Measurements from ENCODE around the gene KCNAB1. TPM values are rescaled to one million over a fixed set of nuclear protein-coding genes. Genes with fewer than 3 reads are reported as not detected.

The KCNAB1 gene
- total RNA-seq, 3 donors from 2014 or later (not counting 1 experiment from before 2014, with no cell fraction given) = not detected

DNA sequence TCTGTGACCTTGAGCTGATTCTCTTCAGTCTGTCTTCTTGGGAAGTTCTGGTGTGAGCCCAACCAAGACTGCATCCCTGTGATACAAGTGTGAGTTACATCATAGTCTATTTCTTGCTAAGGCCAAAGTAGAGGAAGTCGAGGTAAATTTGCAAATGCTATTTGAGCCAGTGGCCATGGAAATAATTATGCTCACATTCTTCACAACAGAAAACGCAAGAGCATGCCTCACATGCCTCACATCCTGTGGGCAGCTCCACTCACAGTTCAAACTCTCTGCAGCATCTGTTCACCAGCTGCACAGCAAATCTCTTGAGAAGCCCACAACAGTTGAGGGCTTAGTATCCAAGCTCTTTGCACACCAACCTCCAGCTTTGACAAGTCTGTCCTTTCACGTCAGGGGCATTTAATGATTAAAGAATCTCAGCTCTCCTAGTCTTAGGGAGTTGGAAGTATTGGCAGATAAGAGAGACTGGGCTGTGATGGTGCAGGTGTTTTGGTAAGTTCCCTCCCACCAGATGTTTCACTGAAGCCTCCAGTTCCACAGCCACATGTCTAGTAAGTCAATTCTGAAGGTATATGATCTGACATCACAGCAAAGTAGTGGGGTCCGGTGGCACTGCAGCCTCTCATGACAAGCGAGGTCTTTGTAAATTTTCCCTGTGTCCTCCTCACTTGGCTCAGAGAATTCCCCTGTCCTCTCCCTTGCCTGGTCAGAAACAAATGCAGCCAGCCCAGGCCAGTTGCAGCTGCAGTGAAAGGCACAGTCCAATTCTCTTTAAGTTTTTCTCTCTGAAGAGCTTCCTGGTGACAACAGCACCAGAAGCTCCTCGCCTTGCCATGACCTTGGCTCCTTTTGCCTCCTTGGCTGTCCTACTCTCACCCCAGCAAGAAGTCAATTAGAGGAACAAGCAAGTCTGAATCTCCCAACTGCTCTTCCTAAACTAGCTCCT lies 268.4 kb downstream of the KCNAB1 start:
- Mint-ChIP-seq H3K27me3 (ENCODE audit: low read depth in 2 of 2) (peaks cover 18 to 50% of the 10 kb centered on the region in 2 donors), H3K27ac (no peak overlapping the region), H3K36me3 (no peaks in the 10 kb centered on the region), H3K9me3 (no peaks in the 10 kb centered on the region), H3K4me1 (no peaks in the 10 kb centered on the region), H3K4me3 (no peak overlapping the region)
- Histone ChIP-seq H3K27me3 (ENCODE audit: control insufficient read depth, insufficient read depth, low read length) (no peaks in the 10 kb centered on the region), H3K4me1 (ENCODE audit: control insufficient read depth, insufficient read depth, low read length) (no peaks in the 10 kb centered on the region), H3K36me3 (ENCODE audit: control insufficient read depth, insufficient read depth, low read length) (no peaks in the 10 kb centered on the region), H3K4me3 (ENCODE audit: low read length) (no peak overlapping the region), H3K9me3 (ENCODE audit: control insufficient read depth, insufficient read depth, low read length) (no peaks in the 10 kb centered on the region), H3K27ac (ENCODE audit: low read length) (no peak overlapping the region)
- no peak for DNase-seq
- intact Hi-C loops (cut with micrococcal nuclease) = no loop called here
- TF ChIP-seq, protein P1, sequence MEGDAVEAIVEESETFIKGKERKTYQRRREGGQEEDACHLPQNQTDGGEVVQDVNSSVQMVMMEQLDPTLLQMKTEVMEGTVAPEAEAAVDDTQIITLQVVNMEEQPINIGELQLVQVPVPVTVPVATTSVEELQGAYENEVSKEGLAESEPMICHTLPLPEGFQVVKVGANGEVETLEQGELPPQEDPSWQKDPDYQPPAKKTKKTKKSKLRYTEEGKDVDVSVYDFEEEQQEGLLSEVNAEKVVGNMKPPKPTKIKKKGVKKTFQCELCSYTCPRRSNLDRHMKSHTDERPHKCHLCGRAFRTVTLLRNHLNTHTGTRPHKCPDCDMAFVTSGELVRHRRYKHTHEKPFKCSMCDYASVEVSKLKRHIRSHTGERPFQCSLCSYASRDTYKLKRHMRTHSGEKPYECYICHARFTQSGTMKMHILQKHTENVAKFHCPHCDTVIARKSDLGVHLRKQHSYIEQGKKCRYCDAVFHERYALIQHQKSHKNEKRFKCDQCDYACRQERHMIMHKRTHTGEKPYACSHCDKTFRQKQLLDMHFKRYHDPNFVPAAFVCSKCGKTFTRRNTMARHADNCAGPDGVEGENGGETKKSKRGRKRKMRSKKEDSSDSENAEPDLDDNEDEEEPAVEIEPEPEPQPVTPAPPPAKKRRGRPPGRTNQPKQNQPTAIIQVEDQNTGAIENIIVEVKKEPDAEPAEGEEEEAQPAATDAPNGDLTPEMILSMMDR (IDR thresholded peaks at IDR 0.05) = no peak
- WGBS (ENCODE audit: insufficient coverage) = 73% methylated on average over 6 of the region's 6 CpGs
- ATAC-seq = no peak

DNA sequence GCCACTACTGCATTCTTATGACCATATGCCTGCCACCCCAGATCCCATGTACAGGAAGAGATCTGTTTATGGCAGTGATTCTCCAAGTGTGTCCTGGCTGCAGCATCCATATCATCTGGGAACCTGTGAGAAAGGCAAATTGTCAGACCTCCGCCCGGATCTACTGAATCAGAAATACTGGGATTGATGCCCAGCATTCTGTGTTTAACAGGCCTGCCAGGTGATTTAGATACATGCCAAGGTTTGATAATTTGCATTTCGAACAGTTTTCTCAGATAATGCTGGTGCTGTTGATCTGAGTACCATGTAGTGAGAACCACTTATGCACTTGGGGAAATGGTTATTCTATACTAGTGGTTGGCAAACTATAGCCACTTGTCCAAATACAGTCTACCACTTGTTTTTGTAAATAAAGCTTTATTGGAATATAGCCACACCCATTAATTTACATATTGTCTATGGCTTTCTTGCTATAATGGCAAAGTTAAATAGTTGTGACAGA lies 269.1 kb downstream of the KCNAB1 start:
- Mint-ChIP-seq H3K27ac (no peak overlapping the region), H3K9me3 (no peaks in the 10 kb centered on the region), H3K4me3 (no peak overlapping the region), H3K4me1 (no peaks in the 10 kb centered on the region), H3K27me3 (ENCODE audit: low read depth in 2 of 2) (peaks cover 19 to 50% of the 10 kb centered on the region in 2 donors), H3K36me3 (no peaks in the 10 kb centered on the region)
- H3K4me3 ChIP-seq (ENCODE audit: low read length) = no peak overlapping the region
- 93% methylated on average over 3 of the region's 3 CpGs for WGBS (ENCODE audit: insufficient coverage)
- no peaks in the 10 kb centered on the region for H3K36me3 ChIP-seq (ENCODE audit: control insufficient read depth, insufficient read depth, low read length)
- DNase-seq (no peak), ATAC-seq (no peak)
- intact Hi-C loops (cut with micrococcal nuclease) = no loop called here
- H3K27ac ChIP-seq (ENCODE audit: low read length) = no peak overlapping the region
- H3K9me3 ChIP-seq (ENCODE audit: control insufficient read depth, insufficient read depth, low read length) = no peaks in the 10 kb centered on the region
- H3K27me3 ChIP-seq (ENCODE audit: control insufficient read depth, insufficient read depth, low read length) = no peaks in the 10 kb centered on the region
- TF ChIP-seq, protein P1 (IDR thresholded peaks at IDR 0.05) = no peak
- no peaks in the 10 kb centered on the region for H3K4me1 ChIP-seq (ENCODE audit: control insufficient read depth, insufficient read depth, low read length)

DNA sequence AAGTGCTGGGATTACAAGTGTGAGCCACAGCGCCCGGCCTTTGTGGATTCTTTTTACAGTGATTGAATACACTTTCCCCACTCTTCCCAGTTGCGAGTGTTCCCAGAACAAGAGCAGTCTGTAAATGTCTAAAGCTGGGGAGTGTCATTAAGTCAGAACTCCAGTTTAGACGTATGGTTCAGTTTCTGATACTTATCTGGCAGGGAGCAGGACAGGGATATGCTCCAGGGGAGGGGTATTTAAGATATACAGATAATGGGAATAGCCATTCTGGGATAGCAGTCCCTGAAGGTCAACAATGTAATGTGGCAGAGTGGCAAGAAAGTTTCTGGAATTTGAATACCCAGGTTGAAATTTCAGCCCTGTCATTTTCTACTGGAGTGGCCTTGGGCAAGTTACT lies 270.5 kb downstream of the KCNAB1 start:
- peaks cover 13 to 50% of the 10 kb centered on the region in 2 donors for H3K27me3 Mint-ChIP-seq (ENCODE audit: low read depth in 2 of 2)
- H3K27ac Mint-ChIP-seq = no peak overlapping the region
- H3K4me1 Mint-ChIP-seq = no peaks in the 10 kb centered on the region
- H3K4me3 ChIP-seq (ENCODE audit: low read length) = no peak overlapping the region
- TF ChIP-seq, protein P1 (IDR thresholded peaks at IDR 0.05) = no peak
- ATAC-seq (no peak), DNase-seq (no peak)
- no peaks in the 10 kb centered on the region for H3K4me1 ChIP-seq (ENCODE audit: control insufficient read depth, insufficient read depth, low read length)
- no peaks in the 10 kb centered on the region for H3K36me3 Mint-ChIP-seq
- 94% methylated on average over 4 of the region's 4 CpGs for WGBS (ENCODE audit: insufficient coverage)
- no peak overlapping the region for H3K4me3 Mint-ChIP-seq
- H3K9me3 ChIP-seq (ENCODE audit: control insufficient read depth, insufficient read depth, low read length) = no peaks in the 10 kb centered on the region
- intact Hi-C loops (cut with micrococcal nuclease) = no loop called here
- H3K9me3 Mint-ChIP-seq = no peaks in the 10 kb centered on the region
- no peak overlapping the region for H3K27ac ChIP-seq (ENCODE audit: low read length)
- H3K36me3 ChIP-seq (ENCODE audit: control insufficient read depth, insufficient read depth, low read length) = no peaks in the 10 kb centered on the region
- no peaks in the 10 kb centered on the region for H3K27me3 ChIP-seq (ENCODE audit: control insufficient read depth, insufficient read depth, low read length)

Measured in natural killer cell (primary cell).